GM10847 (cell line): Measurements from ENCODE around the gene UBE4A.

Experiments used
- POLR2A ChIP-seq: IDR thresholded peaks from 2 replicates; pipeline ENCODE4 v1.6.1; 2011; ENCODE audit not compliant: insufficient read length; ENCODE audit errors: extremely low read depth

Gene UBE4A, protein sequence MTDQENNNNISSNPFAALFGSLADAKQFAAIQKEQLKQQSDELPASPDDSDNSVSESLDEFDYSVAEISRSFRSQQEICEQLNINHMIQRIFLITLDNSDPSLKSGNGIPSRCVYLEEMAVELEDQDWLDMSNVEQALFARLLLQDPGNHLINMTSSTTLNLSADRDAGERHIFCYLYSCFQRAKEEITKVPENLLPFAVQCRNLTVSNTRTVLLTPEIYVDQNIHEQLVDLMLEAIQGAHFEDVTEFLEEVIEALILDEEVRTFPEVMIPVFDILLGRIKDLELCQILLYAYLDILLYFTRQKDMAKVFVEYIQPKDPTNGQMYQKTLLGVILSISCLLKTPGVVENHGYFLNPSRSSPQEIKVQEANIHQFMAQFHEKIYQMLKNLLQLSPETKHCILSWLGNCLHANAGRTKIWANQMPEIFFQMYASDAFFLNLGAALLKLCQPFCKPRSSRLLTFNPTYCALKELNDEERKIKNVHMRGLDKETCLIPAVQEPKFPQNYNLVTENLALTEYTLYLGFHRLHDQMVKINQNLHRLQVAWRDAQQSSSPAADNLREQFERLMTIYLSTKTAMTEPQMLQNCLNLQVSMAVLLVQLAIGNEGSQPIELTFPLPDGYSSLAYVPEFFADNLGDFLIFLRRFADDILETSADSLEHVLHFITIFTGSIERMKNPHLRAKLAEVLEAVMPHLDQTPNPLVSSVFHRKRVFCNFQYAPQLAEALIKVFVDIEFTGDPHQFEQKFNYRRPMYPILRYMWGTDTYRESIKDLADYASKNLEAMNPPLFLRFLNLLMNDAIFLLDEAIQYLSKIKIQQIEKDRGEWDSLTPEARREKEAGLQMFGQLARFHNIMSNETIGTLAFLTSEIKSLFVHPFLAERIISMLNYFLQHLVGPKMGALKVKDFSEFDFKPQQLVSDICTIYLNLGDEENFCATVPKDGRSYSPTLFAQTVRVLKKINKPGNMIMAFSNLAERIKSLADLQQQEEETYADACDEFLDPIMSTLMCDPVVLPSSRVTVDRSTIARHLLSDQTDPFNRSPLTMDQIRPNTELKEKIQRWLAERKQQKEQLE

DNA sequence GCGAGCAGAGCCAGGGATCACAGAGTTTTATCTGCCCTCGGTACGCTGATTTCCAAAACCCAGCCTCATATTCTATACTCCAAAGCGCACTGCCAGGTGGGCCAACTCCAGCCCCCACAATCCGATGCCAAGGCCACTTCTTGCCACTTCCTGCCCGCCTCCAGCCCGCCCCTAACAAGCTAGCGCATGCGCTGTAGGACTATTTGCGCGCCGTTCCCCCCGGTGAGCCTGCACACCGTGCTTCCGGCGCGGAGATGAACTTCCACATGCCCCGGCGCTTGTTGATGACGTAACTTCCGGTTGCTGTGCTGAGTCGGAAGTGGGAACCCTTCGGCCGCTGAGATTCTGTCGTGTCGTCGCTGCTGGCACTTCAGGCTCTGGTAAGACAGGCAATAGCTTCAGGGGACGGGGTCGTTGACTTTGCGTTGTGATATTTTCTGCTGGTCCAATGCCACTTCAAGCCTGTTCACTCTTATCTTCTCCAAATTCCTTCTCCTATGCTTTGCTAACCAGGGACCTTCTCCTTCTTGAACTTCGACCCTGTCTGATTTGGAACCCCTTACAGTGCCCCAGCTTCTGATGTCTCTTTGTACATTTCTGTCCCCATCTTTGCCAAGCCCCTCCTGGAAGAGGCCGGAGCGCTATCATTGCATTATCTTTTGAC is at the start of gene UBE4A:
TSS of gene UBE4A (plus strand) at position 306 of the 664 bp plus-strand sequence. CDS start 5,481 bp downstream, outside the sequence.
- peak; percentile 91 for TF ChIP-seq POLR2A

- no peak for TF ChIP-seq POLR2A
These were observed 49.1 kb upstream of the UBE4A start for GRCh38 chr11:118310271-118310670.

DNA sequence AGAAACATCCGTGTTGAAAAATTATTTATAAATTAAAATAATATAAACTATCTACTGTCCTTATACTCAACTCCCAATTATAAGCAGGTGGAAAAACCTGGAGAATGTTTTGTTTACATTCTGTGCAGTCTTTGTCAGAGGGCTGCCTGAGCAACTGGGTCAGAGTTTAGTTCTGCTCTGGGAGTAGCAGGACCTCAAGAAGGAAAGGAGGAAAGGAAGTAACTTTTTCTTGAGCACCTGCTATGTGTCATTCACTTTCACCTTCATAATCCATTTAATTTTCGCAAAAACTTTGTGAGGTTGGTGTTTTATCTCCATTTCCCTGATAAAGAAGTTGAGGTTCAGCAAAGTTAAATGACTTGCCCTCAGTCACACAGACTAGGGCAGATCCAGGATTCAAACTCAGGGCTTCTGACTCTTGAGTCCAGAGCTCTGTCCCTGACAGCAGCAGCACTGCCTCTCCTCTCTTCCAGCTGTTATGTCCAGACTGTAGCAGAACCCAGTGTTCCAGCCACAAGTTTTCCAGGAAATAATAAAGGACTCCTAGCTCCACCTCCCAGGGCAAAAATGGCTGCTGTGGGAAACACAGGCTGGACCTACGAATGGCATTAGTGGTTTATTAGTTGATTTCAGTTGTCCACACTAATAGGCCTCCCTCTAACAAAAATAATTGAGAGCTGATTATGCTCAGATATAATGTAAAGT is 48.5 kb upstream of the UBE4A start:
- TF ChIP-seq POLR2A: no peak

- TF ChIP-seq POLR2A: no peak
These were observed 47.9 kb upstream of the UBE4A start for GRCh38 chr11:118311518-118311917.

DNA sequence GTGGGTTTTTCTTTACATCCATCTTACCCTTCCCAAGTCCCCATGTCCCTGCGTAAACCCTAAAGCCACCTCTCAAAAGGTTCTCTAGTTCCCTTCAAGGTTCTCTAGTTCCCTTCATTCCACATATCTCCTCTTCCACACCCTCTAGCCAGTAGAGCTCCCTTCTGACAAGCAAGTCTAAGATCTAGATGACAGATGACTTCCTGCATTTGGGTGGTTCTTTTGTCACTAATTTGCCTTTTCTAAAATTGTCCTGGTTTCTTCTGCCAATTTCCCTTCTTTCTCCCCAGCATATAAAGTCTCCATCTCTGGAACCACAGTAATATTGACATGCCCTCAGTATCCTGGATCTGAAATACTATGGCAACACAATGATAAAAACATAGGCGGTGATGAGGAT is 47.1 kb upstream of the UBE4A start:
- TF ChIP-seq POLR2A: no peak

- TF ChIP-seq POLR2A: no peak
These were observed 46.2 kb upstream of the UBE4A start for GRCh38 chr11:118313242-118313641.

- TF ChIP-seq POLR2A: no peak
These were observed 44.4 kb upstream of the UBE4A start for GRCh38 chr11:118314988-118315411.

- TF ChIP-seq POLR2A: no peak
These were observed 41.3 kb upstream of the UBE4A start for GRCh38 chr11:118318124-118318523.

DNA sequence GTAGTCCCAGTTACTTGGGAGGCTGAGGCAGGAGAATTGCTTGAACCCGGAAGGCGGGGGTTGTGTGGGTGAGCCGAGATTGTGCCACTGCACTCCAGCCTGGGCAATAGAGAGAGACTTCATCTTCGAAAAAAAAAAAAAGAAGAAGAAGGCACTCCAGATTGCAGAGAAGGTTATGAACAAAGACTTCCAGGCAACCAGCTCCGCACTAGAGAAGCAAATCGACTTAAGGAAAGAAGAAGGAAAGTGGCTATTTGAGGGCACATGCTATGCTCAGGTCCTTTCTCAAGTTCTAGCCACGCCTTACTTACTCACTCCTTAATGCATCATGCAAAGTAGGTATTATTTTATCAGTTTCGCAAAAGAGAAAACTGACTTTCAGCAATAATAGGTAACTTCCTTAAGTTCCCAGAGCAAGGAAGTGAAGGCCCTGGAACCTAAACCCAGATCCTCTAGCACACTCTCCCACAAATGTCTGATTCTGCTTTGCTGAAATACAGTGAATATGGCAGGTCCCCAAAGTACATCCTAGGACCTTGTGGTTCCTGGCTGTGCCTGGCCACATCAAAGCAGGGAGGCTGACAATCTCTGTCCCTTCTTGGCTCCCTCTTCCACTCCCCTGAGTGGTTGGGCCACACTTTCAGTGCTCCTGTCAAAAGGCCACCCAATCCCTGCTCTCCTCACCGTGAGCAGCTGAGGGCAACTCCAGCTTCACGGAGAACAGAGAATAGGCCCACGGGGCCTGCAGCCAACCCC is 40.6 kb upstream of the UBE4A start:
- no peak for TF ChIP-seq POLR2A

GRCh38 chr11:118319337-118319707 is 40.1 kb upstream of the UBE4A start:
- no peak for TF ChIP-seq POLR2A

DNA sequence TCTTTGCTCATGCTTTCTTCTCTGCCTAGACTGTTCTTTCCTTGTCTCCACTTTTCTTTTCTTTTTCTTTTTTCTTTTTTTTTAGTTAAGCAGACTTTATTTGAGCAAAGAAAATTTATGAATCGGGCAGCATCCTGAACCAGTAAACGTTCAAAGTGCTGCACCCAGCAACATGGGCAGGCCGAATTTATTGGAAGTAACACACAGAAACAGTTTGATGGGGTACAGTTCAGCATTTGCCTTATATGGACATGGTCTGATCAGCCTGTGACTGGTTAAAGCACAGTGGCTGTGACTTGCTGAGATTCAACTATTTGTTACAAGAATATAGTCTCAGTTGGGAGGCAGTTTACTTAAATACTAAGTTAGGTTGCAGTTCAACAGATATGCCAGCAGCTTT is 38.9 kb upstream of the UBE4A start:
- TF ChIP-seq POLR2A: no peak

- TF ChIP-seq POLR2A: no peak
These were observed 37.9 kb upstream of the UBE4A start for GRCh38 chr11:118321386-118322082.

GRCh38 chr11:118322721-118323120 is 36.7 kb upstream of the UBE4A start:
- TF ChIP-seq POLR2A: no peak

GRCh38 chr11:118325283-118325682 is 34.1 kb upstream of the UBE4A start:
- no peak for TF ChIP-seq POLR2A

- no peak for TF ChIP-seq POLR2A
These were observed 30.7 kb upstream of the UBE4A start for GRCh38 chr11:118328745-118329144.
